ENCODE data around the gene JMJD6.
"Not testable (repeated sequence)": the region's sequence is repeated elsewhere in the genome, so short reads cannot be mapped to it uniquely, and the experiment has no call there.

JMJD6 gene

GRCh38 chr17:76726231-76726775 lies at the start of gene JMJD6:
TSS of gene JMJD6 (minus strand) at chr17:76726606. CDS start at chr17:76726475, 131 bp downstream.
- peak; percentile 97 to 98 for DNase-seq

- no peak for DNase-seq
Observed at GRCh38 chr17:76775021-76775600, 48.7 kb upstream of the JMJD6 start.

- DNase-seq = no peak
Observed at GRCh38 chr17:76772842-76773525, 46.6 kb upstream of the JMJD6 start.

GRCh38 chr17:76758570-76758969 lies 32.2 kb upstream of the JMJD6 start:
- DNase-seq = no peak

GRCh38 chr17:76757256-76757655 lies 30.9 kb upstream of the JMJD6 start:
- DNase-seq = no peak

GRCh38 chr17:76755285-76755684 lies 28.9 kb upstream of the JMJD6 start:
- no peak for DNase-seq

- no peak for DNase-seq
Observed at GRCh38 chr17:76753061-76753961, 26.9 kb upstream of the JMJD6 start.

GRCh38 chr17:76752006-76752405 lies 25.6 kb upstream of the JMJD6 start:
- DNase-seq = no peak

GRCh38 chr17:76751416-76751993 lies 25.1 kb upstream of the JMJD6 start:
- DNase-seq = no peak

- DNase-seq = no peak
Observed at GRCh38 chr17:76748657-76749056, 22.3 kb upstream of the JMJD6 start.

GRCh38 chr17:76747716-76748363 lies 21.4 kb upstream of the JMJD6 start:
- DNase-seq = no peak

GRCh38 chr17:76745785-76746184 lies 19.4 kb upstream of the JMJD6 start:
- DNase-seq = not testable (repeated sequence)

- no peak for DNase-seq
Observed at GRCh38 chr17:76744747-76745146, 18.3 kb upstream of the JMJD6 start.

GRCh38 chr17:76742958-76743357 lies 16.6 kb upstream of the JMJD6 start:
- DNase-seq = no peak

GRCh38 chr17:76740329-76741118 lies 14.1 kb upstream of the JMJD6 start:
- no peak for DNase-seq

GRCh38 chr17:76739568-76740115 lies 13.2 kb upstream of the JMJD6 start:
- DNase-seq = not testable (repeated sequence)

- no peak for DNase-seq
Observed at GRCh38 chr17:76738468-76738850, 12.1 kb upstream of the JMJD6 start.

GRCh38 chr17:76737676-76738467 lies 11.5 kb upstream of the JMJD6 start, which contains the start of gene MFSD11:
TSS of gene MFSD11 (plus strand) at chr17:76738119. CDS start at chr17:76738353, 234 bp downstream.
- peak; percentile 94 for DNase-seq

GRCh38 chr17:76737082-76737675 lies 10.8 kb upstream of the JMJD6 start, which contains the start of gene SRSF2:
TSS of gene SRSF2 (minus strand) at chr17:76737331. CDS start at chr17:76737160, 171 bp downstream.
- peak; percentile 98 to 99 for DNase-seq
